ENCODE data around the gene TNRC6B. TPM values are rescaled to one million over a fixed set of nuclear protein-coding genes. Genes with fewer than 3 reads are reported as not detected.
A peak's percentile ranks its signal among the peaks of the same experiment; 100 is the strongest.

TNRC6B gene
- total and polyA plus RNA-seq, 4 experiments from 2014 or later = 27.3 to 155 (median 123) TPM

DNA sequence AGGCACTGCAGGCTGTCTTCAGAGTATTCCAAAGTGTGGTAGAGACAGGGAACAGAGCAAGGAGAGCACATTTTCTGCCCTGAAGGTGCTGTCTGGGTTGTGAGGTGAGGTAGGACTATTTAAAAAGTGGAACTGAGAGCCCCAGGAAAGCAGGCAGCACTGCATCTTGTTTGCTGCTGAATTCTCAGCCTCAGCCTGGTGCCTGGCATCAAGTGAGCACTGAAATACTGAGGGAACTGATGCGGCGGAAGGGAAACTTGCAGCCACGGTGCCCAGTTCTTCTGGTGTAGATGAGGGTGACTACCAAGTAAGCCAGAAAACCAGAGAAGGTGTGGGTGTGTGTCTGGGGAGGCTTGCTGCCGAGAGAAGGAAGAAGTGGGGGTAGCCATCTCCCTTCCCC lies 59.5 kb downstream of the TNRC6B start:
- peaks cover 0 to 2% (median 0%) of the 10 kb centered on the region in 8 donors for H3K9me3 Mint-ChIP-seq
- Histone ChIP-seq H3K27ac (ENCODE audit: low read depth, low read length) (no peak overlapping the region), H3K36me3 (ENCODE audit: insufficient read depth, low read length) (no peaks in the 10 kb centered on the region), H3K4me3 (ENCODE audit: low read length in 2 of 2) (no peak overlapping the region), H3K27me3 (ENCODE audit: insufficient read depth, low read length) (no peaks in the 10 kb centered on the region), H3K9me3 (ENCODE audit: control insufficient read depth in 1 of 2, low read length in 2 of 2) (no peaks in the 10 kb centered on the region), H3K4me1 (ENCODE audit: insufficient read depth, low read length) (peaks cover 71% of the 10 kb centered on the region)
- ChIA-PET CTCF (ENCODE audit: partially characterized antibody) (interaction anchor here (0.8 kb wide), 1 partner anchor 10 kb away, joined by 3 read pairs; no protein-coding TSS in a partner anchor), POLR2A (ENCODE audit: partially characterized antibody) (interaction anchor here (1.5 kb wide), 1 partner anchor 12 kb away, joined by 3 read pairs; no protein-coding TSS in a partner anchor)
- peak overlapping the region in 6 of 8 donors; percentile 5 to 80 (median 18) for H3K4me3 Mint-ChIP-seq
- peaks cover 55 to 87% (median 71%) of the 10 kb centered on the region in 4 donors for H3K4me1 Mint-ChIP-seq
- intact Hi-C loops (cut with micrococcal nuclease) = no loop called here
- H3K27me3 Mint-ChIP-seq = no peaks in the 10 kb centered on the region
- peaks cover 20 to 23% of the 10 kb centered on the region in 2 donors for H3K36me3 Mint-ChIP-seq
- DNase-seq = no peak
- peak overlapping the region; percentile 72 to 93 (median 90) for H3K27ac Mint-ChIP-seq

DNA sequence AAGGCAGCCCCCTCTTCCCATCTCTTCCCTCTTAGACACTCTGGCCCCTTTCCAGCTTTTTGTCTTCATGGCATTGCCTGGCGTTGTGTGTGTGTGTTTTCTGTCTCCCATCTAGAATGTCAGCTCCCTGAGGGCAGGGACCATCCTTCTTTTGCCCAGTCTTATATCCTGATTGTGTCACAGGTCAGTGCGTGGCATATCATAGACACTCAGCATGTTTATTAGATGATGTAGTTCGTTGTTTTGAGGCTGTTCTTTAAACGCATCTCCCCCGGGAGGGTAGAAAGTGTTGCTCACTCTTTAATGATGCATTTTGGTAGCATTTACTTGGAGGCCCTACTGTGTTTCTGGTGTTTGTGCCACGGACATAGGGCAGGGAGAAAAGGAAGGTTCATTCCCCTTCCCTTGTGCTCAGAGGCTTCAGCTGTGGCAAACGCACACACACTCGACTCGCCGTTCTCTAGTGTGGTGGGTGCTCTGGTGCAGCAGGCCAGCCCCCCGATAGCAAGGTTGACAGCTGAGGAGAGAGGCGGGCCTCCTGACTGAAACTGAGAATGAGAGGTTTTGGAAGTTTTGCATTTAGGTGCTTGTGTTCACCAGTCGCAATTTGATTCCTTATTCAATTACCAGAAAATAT lies 60.2 kb downstream of the TNRC6B start:
- Histone ChIP-seq H3K4me1 (ENCODE audit: insufficient read depth, low read length) (peaks cover 78% of the 10 kb centered on the region), H3K9me3 (ENCODE audit: control insufficient read depth in 1 of 2, low read length in 2 of 2) (no peaks in the 10 kb centered on the region), H3K27me3 (ENCODE audit: insufficient read depth, low read length) (no peaks in the 10 kb centered on the region), H3K4me3 (ENCODE audit: low read length in 2 of 2) (no peak overlapping the region), H3K27ac (ENCODE audit: low read depth, low read length) (peak overlapping the region; percentile 10), H3K36me3 (ENCODE audit: insufficient read depth, low read length) (no peaks in the 10 kb centered on the region)
- Mint-ChIP-seq H3K27ac (peak overlapping the region; percentile 87 to 93 (median 90)), H3K4me1 (peaks cover 57 to 88% (median 75%) of the 10 kb centered on the region in 4 donors), H3K4me3 (peak overlapping the region in 7 of 8 donors; percentile 3 to 80 (median 53)), H3K27me3 (no peaks in the 10 kb centered on the region), H3K36me3 (peaks cover 18 to 21% of the 10 kb centered on the region in 2 donors), H3K9me3 (peaks cover 0 to 2% (median 0%) of the 10 kb centered on the region in 8 donors)
- no peak for DNase-seq
- POLR2A ChIA-PET (ENCODE audit: partially characterized antibody) = interaction anchor here (1.5 kb wide), 1 partner anchor 11 kb away, joined by 3 read pairs; no protein-coding TSS in a partner anchor
- CTCF ChIA-PET (ENCODE audit: partially characterized antibody) = interaction anchor here (0.8 kb wide), 1 partner anchor 11 kb away, joined by 3 read pairs; no protein-coding TSS in a partner anchor
- intact Hi-C loops (cut with micrococcal nuclease) = no loop called here

DNA sequence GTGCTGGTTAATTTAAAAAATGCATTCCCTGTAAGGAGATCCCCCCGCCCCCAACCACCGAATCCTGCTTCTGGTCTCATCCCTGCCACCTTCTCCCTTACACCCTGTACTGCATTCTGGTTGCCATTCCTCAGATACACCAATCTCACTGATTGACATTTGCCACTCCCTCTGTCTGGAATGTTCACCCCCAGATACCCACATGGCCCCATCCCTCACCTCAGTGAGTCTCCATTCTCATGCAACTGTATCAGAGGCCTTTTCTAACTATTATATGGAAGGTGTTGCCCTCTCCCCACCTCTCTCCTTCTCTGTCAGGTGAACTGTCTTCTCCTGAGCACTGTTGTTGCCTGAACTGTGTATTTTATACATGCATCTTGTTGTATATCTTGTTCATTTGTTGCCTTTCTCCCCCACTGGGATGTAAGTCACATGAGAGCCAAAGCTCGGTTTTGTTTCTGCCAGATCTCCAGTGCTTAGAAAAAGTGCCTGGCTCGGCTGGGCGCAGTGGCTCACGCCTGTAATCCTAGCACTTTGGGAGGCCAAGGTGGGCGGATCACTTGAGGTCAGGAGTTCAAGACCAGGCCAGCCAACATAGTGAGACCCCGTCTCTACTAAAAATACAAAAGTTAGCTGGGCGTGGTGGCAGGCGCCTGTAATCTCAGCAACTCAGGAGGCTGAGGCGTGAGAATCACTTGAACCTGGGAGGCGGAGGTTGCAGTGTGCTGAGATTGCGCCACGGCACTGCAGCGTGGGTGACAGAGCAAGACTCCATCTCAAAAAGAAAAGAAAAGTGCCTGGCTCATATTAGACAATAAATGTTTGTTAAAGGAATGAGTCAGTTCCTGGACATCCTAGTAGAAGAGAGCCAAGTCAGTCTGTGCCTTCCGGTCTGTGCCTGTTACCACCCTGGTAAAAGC lies 61.0 kb downstream of the TNRC6B start:
- peaks cover 59 to 89% (median 78%) of the 10 kb centered on the region in 4 donors for H3K4me1 Mint-ChIP-seq
- H3K4me3 Mint-ChIP-seq = peak overlapping the region; percentile 17 to 80 (median 65)
- Histone ChIP-seq H3K9me3 (ENCODE audit: control insufficient read depth in 1 of 2, low read length in 2 of 2) (no peaks in the 10 kb centered on the region), H3K4me3 (ENCODE audit: low read length in 2 of 2) (no peak overlapping the region), H3K36me3 (ENCODE audit: insufficient read depth, low read length) (no peaks in the 10 kb centered on the region), H3K4me1 (ENCODE audit: insufficient read depth, low read length) (peaks cover 85% of the 10 kb centered on the region), H3K27me3 (ENCODE audit: insufficient read depth, low read length) (no peaks in the 10 kb centered on the region), H3K27ac (ENCODE audit: low read depth, low read length) (no peak overlapping the region)
- H3K27me3 Mint-ChIP-seq = no peaks in the 10 kb centered on the region
- ChIA-PET CTCF (ENCODE audit: partially characterized antibody) (no interaction called here), POLR2A (ENCODE audit: partially characterized antibody) (interaction anchor here (1.1 to 1.5 kb wide), 3 partner anchors 10 to 61 kb away, joined by 3 to 4 read pairs (median 3); partner anchors contain the start of gene TNRC6B)
- peak overlapping the region; percentile 87 to 93 (median 90) for H3K27ac Mint-ChIP-seq
- peak in 2 of 5 donors; percentile 8 to 42 for DNase-seq
- peaks cover 0 to 2% (median 0%) of the 10 kb centered on the region in 8 donors for H3K9me3 Mint-ChIP-seq
- H3K36me3 Mint-ChIP-seq = peaks cover 18 to 21% of the 10 kb centered on the region in 2 donors
- intact Hi-C loops (cut with micrococcal nuclease) = no loop called here

DNA sequence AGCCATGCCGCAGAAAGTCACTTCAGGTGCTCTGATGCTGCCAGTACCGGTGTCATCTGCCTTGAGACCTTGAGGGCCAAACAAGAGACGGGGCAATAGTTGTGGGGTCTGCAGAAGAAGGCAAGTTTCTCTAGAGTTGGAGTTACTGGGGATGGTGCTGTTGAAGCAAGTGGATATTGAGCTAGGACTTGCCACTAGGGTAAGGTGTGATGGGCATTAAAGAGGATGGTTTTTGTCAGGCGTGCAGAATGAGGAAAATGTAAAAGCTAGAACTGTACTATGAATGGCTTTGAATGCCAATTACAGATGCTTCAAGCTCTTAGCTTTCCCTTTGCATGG lies 61.6 kb downstream of the TNRC6B start:
- Mint-ChIP-seq H3K36me3 (peaks cover 21 to 24% of the 10 kb centered on the region in 2 donors), H3K27ac (peak overlapping the region; percentile 87 to 93 (median 90))

DNA sequence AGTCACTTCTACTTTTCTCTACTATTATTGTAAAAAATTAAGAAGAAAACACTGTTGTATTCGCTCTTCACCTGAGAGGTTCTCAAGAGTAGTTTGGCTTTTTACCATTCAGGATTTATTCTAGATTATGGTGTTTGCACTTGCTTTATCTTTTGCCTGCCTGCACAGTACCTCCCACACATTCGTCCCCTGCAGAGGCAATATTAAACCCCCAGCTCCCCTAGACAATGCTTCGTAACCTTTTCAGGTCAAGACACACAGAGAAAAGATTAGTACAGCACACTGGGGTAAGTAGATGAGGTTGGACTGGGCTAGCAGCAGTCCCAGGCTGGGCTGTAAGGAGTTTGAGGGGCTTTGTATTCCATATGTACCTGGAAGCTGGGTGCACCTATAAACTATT lies 62.4 kb downstream of the TNRC6B start:
- Mint-ChIP-seq H3K4me3 (peak overlapping the region in 7 of 8 donors; percentile 4 to 73 (median 58)), H3K9me3 (peaks cover 0 to 2% (median 0%) of the 10 kb centered on the region in 8 donors), H3K27me3 (no peaks in the 10 kb centered on the region), H3K4me1 (peaks cover 69 to 97% (median 79%) of the 10 kb centered on the region in 4 donors), H3K27ac (peak overlapping the region; percentile 72 to 94 (median 90)), H3K36me3 (peaks cover 16 to 22% of the 10 kb centered on the region in 2 donors)
- no peaks in the 10 kb centered on the region for H3K9me3 ChIP-seq (ENCODE audit: control insufficient read depth in 1 of 2, low read length in 2 of 2)
- intact Hi-C loops (cut with micrococcal nuclease) = loop anchor here (2.0 to 5.0 kb wide), 3 partner anchors 63 to 183 kb away; partner anchors contain the start of gene TNRC6B
- no peaks in the 10 kb centered on the region for H3K27me3 ChIP-seq (ENCODE audit: insufficient read depth, low read length)
- ChIA-PET CTCF (ENCODE audit: partially characterized antibody) (interaction anchor here (0.8 to 3.7 kb wide), 2 partner anchors 17 to 108 kb away, joined by 3 to 23 read pairs; partner anchors contain the start of gene ADSL), POLR2A (ENCODE audit: partially characterized antibody) (interaction anchor here (0.6 to 2.3 kb wide), 11 partner anchors 16 to 196 kb away, joined by 3 to 15 read pairs (median 3); partner anchors contain the start of gene TNRC6B)
- H3K27ac ChIP-seq (ENCODE audit: low read depth, low read length) = peak overlapping the region; percentile 47
- H3K36me3 ChIP-seq (ENCODE audit: insufficient read depth, low read length) = no peaks in the 10 kb centered on the region
- peaks cover 97% of the 10 kb centered on the region for H3K4me1 ChIP-seq (ENCODE audit: insufficient read depth, low read length)
- no peak overlapping the region for H3K4me3 ChIP-seq (ENCODE audit: low read length in 2 of 2)
- no peak for DNase-seq

More for the DNA sequence above, 61.6 kb downstream of the TNRC6B start:
- ChIA-PET CTCF (ENCODE audit: partially characterized antibody) (interaction anchor here (0.8 kb wide), 1 partner anchor 18 kb away, joined by 3 read pairs; no protein-coding TSS in a partner anchor), POLR2A (ENCODE audit: partially characterized antibody) (interaction anchor here (0.9 to 2.2 kb wide), 6 partner anchors 9 to 108 kb away, joined by 3 to 6 read pairs (median 4); partner anchors contain the start of gene TNRC6B)
- peaks cover 0 to 2% (median 0%) of the 10 kb centered on the region in 8 donors for H3K9me3 Mint-ChIP-seq
- DNase-seq = no peak
- Histone ChIP-seq H3K27me3 (ENCODE audit: insufficient read depth, low read length) (no peaks in the 10 kb centered on the region), H3K27ac (ENCODE audit: low read depth, low read length) (no peak overlapping the region), H3K4me3 (ENCODE audit: low read length in 2 of 2) (no peak overlapping the region), H3K36me3 (ENCODE audit: insufficient read depth, low read length) (no peaks in the 10 kb centered on the region), H3K9me3 (ENCODE audit: control insufficient read depth in 1 of 2, low read length in 2 of 2) (no peaks in the 10 kb centered on the region), H3K4me1 (ENCODE audit: insufficient read depth, low read length) (peaks cover 92% of the 10 kb centered on the region)
- intact Hi-C loops (cut with micrococcal nuclease) = no loop called here
- H3K27me3 Mint-ChIP-seq = no peaks in the 10 kb centered on the region
- H3K4me3 Mint-ChIP-seq = peak overlapping the region; percentile 0 to 80 (median 42)
- peaks cover 63 to 94% (median 80%) of the 10 kb centered on the region in 4 donors for H3K4me1 Mint-ChIP-seq

GRCh38 chr22:40240686-40241085 lies 63.0 kb downstream of the TNRC6B start:
- peak overlapping the region; percentile 72 to 94 (median 90) for H3K27ac Mint-ChIP-seq
- ChIA-PET POLR2A (ENCODE audit: partially characterized antibody) (interaction anchor here (0.7 to 2.3 kb wide), 12 partner anchors 9 to 196 kb away, joined by 3 to 15 read pairs (median 6); partner anchors contain the start of gene TNRC6B), CTCF (ENCODE audit: partially characterized antibody) (interaction anchor here (1.5 to 3.7 kb wide), 3 partner anchors 26 to 186 kb away, joined by 3 to 23 read pairs (median 4); partner anchors contain the start of gene ADSL)
- peaks cover 95% of the 10 kb centered on the region for H3K4me1 ChIP-seq (ENCODE audit: insufficient read depth, low read length)
- intact Hi-C loops (cut with micrococcal nuclease) = loop anchor here (2.0 to 5.0 kb wide), 3 partner anchors 63 to 183 kb away; partner anchors contain the start of gene TNRC6B
- no peak overlapping the region for H3K4me3 ChIP-seq (ENCODE audit: low read length in 2 of 2)
- peaks cover 18 to 24% of the 10 kb centered on the region in 2 donors for H3K36me3 Mint-ChIP-seq
- H3K36me3 ChIP-seq (ENCODE audit: insufficient read depth, low read length) = no peaks in the 10 kb centered on the region
- no peaks in the 10 kb centered on the region for H3K27me3 Mint-ChIP-seq
- peak overlapping the region; percentile 16 to 77 (median 58) for H3K4me3 Mint-ChIP-seq
- H3K27ac ChIP-seq (ENCODE audit: low read depth, low read length) = peak overlapping the region; percentile 47
- peaks cover 0 to 2% (median 0%) of the 10 kb centered on the region in 8 donors for H3K9me3 Mint-ChIP-seq
- DNase-seq = peak in 2 of 5 donors; percentile 31 to 80
- no peaks in the 10 kb centered on the region for H3K27me3 ChIP-seq (ENCODE audit: insufficient read depth, low read length)
- peaks cover 70 to 95% (median 78%) of the 10 kb centered on the region in 4 donors for H3K4me1 Mint-ChIP-seq
- H3K9me3 ChIP-seq (ENCODE audit: control insufficient read depth in 1 of 2, low read length in 2 of 2) = no peaks in the 10 kb centered on the region

All from CD4-positive, alpha-beta memory T cell (primary cell).